ENCODE measurements around the gene SUSD4. TPM values are rescaled to one million over a fixed set of nuclear protein-coding genes. Genes with fewer than 3 reads are reported as not detected.
A peak's percentile ranks its signal among the peaks of the same experiment; 100 is the strongest.

SUSD4 gene
- total and polyA plus RNA-seq, 2 of the 4 experiments (the other 2 are of a cell fraction): 1.8 to 2.7 TPM

DNA sequence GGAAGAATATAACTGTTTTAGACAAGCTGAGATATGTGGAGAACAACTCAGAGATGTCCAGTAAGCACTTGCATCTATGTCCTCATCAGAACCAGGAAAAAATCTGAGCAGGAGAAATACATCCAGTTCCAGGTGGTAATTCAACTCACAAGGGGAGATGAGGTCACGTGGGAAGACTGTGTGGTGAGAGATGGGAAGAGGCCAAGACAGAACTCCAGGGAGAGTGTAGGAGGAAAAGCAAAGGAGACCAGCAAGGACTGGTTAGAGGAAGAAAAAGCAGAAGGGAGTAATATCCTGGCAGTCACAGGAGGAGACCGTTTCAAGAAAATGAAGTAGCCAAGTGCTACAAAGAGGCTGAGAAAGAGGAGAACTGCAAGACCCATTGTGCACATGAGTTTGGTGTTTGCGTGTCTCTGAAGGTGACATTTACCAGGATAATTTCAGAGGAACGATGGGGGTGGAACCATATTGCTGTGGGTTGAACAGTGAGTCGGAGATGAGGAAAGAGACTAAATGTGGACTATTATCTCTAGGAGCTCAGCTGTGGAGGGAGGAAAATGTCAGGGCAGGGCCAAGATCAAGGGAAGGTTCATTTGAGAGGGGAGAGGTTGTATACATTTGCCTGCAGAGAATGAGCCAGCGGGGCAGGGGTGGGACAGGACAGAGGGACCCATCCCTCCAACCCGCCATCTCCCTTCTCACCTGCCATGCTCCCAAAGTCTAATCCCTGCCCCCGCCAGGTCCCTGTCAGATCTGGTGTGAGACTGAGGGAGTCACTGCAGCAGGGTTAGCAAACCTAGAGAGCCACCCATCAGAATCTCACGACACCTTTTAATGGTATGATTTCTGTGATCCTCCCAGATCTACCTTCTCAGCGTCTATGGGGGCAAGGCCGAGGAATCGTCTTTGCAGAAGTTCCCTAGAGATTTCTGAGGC is 24.9 kb downstream of the SUSD4 start:
- dilution Hi-C loops (cut with HindIII; ENCODE audit: low sequenced_read_pairs, unreplicated experiment) (no loop called here), intact Hi-C loops (cut with micrococcal nuclease) (no loop called here), in situ Hi-C loops (cut with MboI; ENCODE audit: low sequenced_read_pairs) (no loop called here)
- no peaks in the 10 kb centered on the region for H4K20me1 ChIP-seq (ENCODE audit: insufficient read depth, low read length)
- H2BK5ac ChIP-seq (ENCODE audit: low read depth, low read length, poor library complexity, severe bottlenecking): no peak overlapping the region
- no TSS peak for BruUV-seq (replicated peaks)
- no peaks in the 10 kb centered on the region for H3K79me1 ChIP-seq (ENCODE audit: low read depth in 1 of 2, low read length in 2 of 2)
- H3K27ac ChIP-seq (ENCODE audit: insufficient read depth, low read length): no peak overlapping the region
- no peaks in the 10 kb centered on the region for H3K9me3 ChIP-seq (ENCODE audit: control insufficient read depth, insufficient read depth, low read length)
- no peak overlapping the region for H2BK20ac ChIP-seq (ENCODE audit: low read depth, low read length)
- no peak for ATAC-seq (ENCODE audit: low read depth)
- no peaks in the 10 kb centered on the region for H3K9me1 ChIP-seq (ENCODE audit: insufficient read depth, low read length)
- no peak overlapping the region for H3K4ac ChIP-seq (ENCODE audit: low read depth, low read length)
- H4K91ac ChIP-seq (ENCODE audit: insufficient read depth, low read depth, low read length): no peak overlapping the region
- no peak overlapping the region for H3K14ac ChIP-seq (replicated peaks; ENCODE audit: low read depth, low read length)
- no peaks in the 10 kb centered on the region for H3K4me1 ChIP-seq (ENCODE audit: control insufficient read depth, insufficient read depth, low read length)
- 89% methylated on average over 7 of the region's 12 CpGs; no CpG with 5 or more reads in 1 of the 2 experiments for WGBS, 2 experiments (ENCODE audit: extremely low coverage in 2 of 2, insufficient read length in 1 of 2)
- TF ChIP-seq POLR2A (IDR thresholded peaks at IDR 0.05; ENCODE audit: low read depth, low read length) (no peak), CHD1 (IDR thresholded peaks at IDR 0.05; ENCODE audit: low read depth, low read length) (no peak), SMC3 (IDR thresholded peaks at IDR 0.05; ENCODE audit: low read depth, low read length) (no peak), RAD21 (IDR thresholded peaks at IDR 0.05; ENCODE audit: low read length) (no peak), FOS (IDR thresholded peaks at IDR 0.05; ENCODE audit: low read depth, low read length) (no peak), RFX5 (IDR thresholded peaks at IDR 0.05; ENCODE audit: low read depth, low read length) (no peak)
- TF ChIP-seq, protein P1, sequence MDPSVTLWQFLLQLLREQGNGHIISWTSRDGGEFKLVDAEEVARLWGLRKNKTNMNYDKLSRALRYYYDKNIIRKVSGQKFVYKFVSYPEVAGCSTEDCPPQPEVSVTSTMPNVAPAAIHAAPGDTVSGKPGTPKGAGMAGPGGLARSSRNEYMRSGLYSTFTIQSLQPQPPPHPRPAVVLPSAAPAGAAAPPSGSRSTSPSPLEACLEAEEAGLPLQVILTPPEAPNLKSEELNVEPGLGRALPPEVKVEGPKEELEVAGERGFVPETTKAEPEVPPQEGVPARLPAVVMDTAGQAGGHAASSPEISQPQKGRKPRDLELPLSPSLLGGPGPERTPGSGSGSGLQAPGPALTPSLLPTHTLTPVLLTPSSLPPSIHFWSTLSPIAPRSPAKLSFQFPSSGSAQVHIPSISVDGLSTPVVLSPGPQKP (IDR thresholded peaks at IDR 0.05; ENCODE audit: borderline replicate concordance, low read depth, low read length): no peak
- no peak overlapping the region for H3K4me2 ChIP-seq (ENCODE audit: low read depth, low read length)
- no peak overlapping the region for H2BK15ac ChIP-seq (ENCODE audit: low read depth, low read length)
- H3K4me3 ChIP-seq (ENCODE audit: insufficient read depth, low read depth, low read length): no peak overlapping the region
- H3K18ac ChIP-seq (ENCODE audit: low read depth, low read length): no peak overlapping the region
- H2BK120ac ChIP-seq (ENCODE audit: low read depth, low read length): no peak overlapping the region
- no peak overlapping the region for H2AK9ac ChIP-seq (replicated peaks; ENCODE audit: low read depth, low read length, poor library complexity)
- H4K8ac ChIP-seq (ENCODE audit: low read depth in 2 of 2, low read length in 2 of 2): no peak overlapping the region
- peak; percentile 41 for DNase-seq
- H3K56ac ChIP-seq (ENCODE audit: extremely low read depth, insufficient read depth, low read length): no peak overlapping the region
- H2AK5ac ChIP-seq (ENCODE audit: low read depth, low read length): no peak overlapping the region
- no peak overlapping the region for H3K23ac ChIP-seq (ENCODE audit: low read depth, low read length)
- H3K9ac ChIP-seq (ENCODE audit: low read depth, low read length): no peak overlapping the region
- no peaks in the 10 kb centered on the region for H3K36me3 ChIP-seq (ENCODE audit: control insufficient read depth, insufficient read depth, low read length)
- ChIA-PET POLR2A (ENCODE audit: unreplicated experiment) (no interaction called here), CTCF (no interaction called here)
- H2AFZ ChIP-seq (replicated peaks; ENCODE audit: low read length, poor library complexity): no peak overlapping the region
- H3K27me3 ChIP-seq (ENCODE audit: control insufficient read depth, insufficient read depth, low read length): peaks cover 23% of the 10 kb centered on the region
- no peak overlapping the region for H4K5ac ChIP-seq (ENCODE audit: low read depth, low read length)
